Keratinocyte (primary cell): ENCODE measurements around the gene RALGAPA2. TPM values are rescaled to one million over a fixed set of nuclear protein-coding genes. Genes with fewer than 3 reads are reported as not detected.

ENCODE experiments used
- DNase-seq: peaks from one replicate; pipeline ENCODE4 v3.0.0-alpha.2; 2011; ENCODE audit warnings: low read depth, missing footprints, low spot score
- FAIRE-seq: peaks from 2 replicates; lab custom pipeline; 2011; peaks lifted over from hg19 to GRCh38; lab: Jason Lieb, UNC
- H2AFZ ChIP-seq: 2 replicates; pipeline ENCODE4 v1.6.0; 2012; ENCODE audit warnings: low read length, control low read depth, inconsistent platforms; ENCODE audit not compliant: control insufficient read depth
- H3K27ac ChIP-seq: 2 replicates; pipeline ENCODE4 v1.5.1; 2011; ENCODE audit warnings: low read length; ENCODE audit not compliant: control insufficient read depth, insufficient read depth
- H3K27me3 ChIP-seq: 3 replicates; pipeline ENCODE4 v1.6.0; 2011; ENCODE audit warnings: low read length; ENCODE audit not compliant: control insufficient read depth, insufficient read depth; ENCODE audit errors: extremely low read depth
- H3K36me3 ChIP-seq, 2 experiments: 2 replicates in 1 of 2; 3 replicates in 1 of 2; pipeline ENCODE4 v1.5.1; 2011; ENCODE audit warnings: low read length in 2 of 2, mild to moderate bottlenecking in 1 of 2; ENCODE audit not compliant: control insufficient read depth in 2 of 2, insufficient read depth in 2 of 2; ENCODE audit errors: extremely low read depth in 1 of 2
- H3K4me1 ChIP-seq: 3 replicates; pipeline ENCODE4 v1.5.1; 2011; ENCODE audit warnings: low read length; ENCODE audit not compliant: control insufficient read depth, insufficient read depth; ENCODE audit errors: extremely low read depth
- H3K4me2 ChIP-seq: 3 replicates; pipeline ENCODE4 v1.6.0; 2011; ENCODE audit warnings: low read depth, low read length; ENCODE audit not compliant: control insufficient read depth, insufficient read depth; ENCODE audit errors: extremely low read depth
- H3K4me3 ChIP-seq, 3 experiments: fragments of 200-600 bp in 1 of 3; sonication (generic) in 1 of 3; 2 replicates in 2 of 3; 3 replicates in 1 of 3; pipeline ENCODE4 v1.5.1; 2011 to 2016; ENCODE audit warnings: low read length in 3 of 3, mild to moderate bottlenecking in 3 of 3, control low read depth in 2 of 3, inconsistent platforms in 1 of 3, low read depth in 1 of 3, mixed read lengths in 1 of 3, mixed run types in 1 of 3, moderate library complexity in 1 of 3; ENCODE audit not compliant: control insufficient read depth in 2 of 3, insufficient read depth in 2 of 3; ENCODE audit errors: extremely low read depth in 1 of 3
- H3K79me2 ChIP-seq: 2 replicates; pipeline ENCODE4 v1.6.0; 2012; ENCODE audit warnings: low read length; ENCODE audit not compliant: control insufficient read depth, insufficient read depth
- H3K9ac ChIP-seq: 3 replicates; pipeline ENCODE4 v1.6.0; 2011; ENCODE audit warnings: low read length; ENCODE audit not compliant: control insufficient read depth, insufficient read depth; ENCODE audit errors: extremely low read depth
- H3K9me1 ChIP-seq: 3 replicates; pipeline ENCODE4 v1.6.0; 2011; ENCODE audit warnings: low read length; ENCODE audit not compliant: control insufficient read depth, insufficient read depth; ENCODE audit errors: extremely low read depth
- H3K9me3 ChIP-seq: 2 replicates; pipeline ENCODE4 v1.5.1; 2012; ENCODE audit warnings: low read depth, low read length; ENCODE audit not compliant: control insufficient read depth
- H4K20me1 ChIP-seq: 3 replicates; pipeline ENCODE4 v1.6.0; 2011; ENCODE audit warnings: low read length; ENCODE audit not compliant: control insufficient read depth, insufficient read depth; ENCODE audit errors: extremely low read depth
- EZH2 ChIP-seq: IDR thresholded peaks from one replicate; pipeline ENCODE4 v1.6.1; 2012; ENCODE audit warnings: inconsistent platforms, mild to moderate bottlenecking, low read length, moderate library complexity
- dilution Hi-C: fragments of 300-500 bp; cut with MboI; formaldehyde crosslinking; loops from one replicate; pipeline ENCODE4 v1.7.0; 2020; ENCODE audit warnings: low sequenced_read_pairs; ENCODE audit not compliant: extremely low pct_ligation_motif_present
- polyA plus RNA-seq, 5 experiments: library from polyadenylated mRNA; depleted of rRNA in 3 of 5; stranded (reverse) in 3 of 5; stranded (forward) in 1 of 5; unstranded in 1 of 5; fragments of >200 nt; gene quantifications; 1 replicate in 1 of 5; 2 replicates in 3 of 5; 3 replicates in 1 of 5; pipeline versions ENCODE4 v1.2.1 to v1.2.3, GENCODE V29; 2011 to 2012; ENCODE audit warnings: missing spikeins in 2 of 5, low read depth in 1 of 5, low replicate concordance in 1 of 5
- TF ChIP-seq, protein P1 (sequence below), 3 experiments: IDR thresholded peaks in 1 of 3; conservative IDR thresholded peaks in 1 of 3; optimal IDR thresholded peaks in 1 of 3; 2 replicates in 2 of 3; 3 replicates in 1 of 3; pipeline versions ENCODE3 to v1.5.1; 2011; ENCODE audit warnings: low read length in 3 of 3, mild to moderate bottlenecking in 3 of 3, moderate library complexity in 2 of 3, control low read depth in 1 of 3, inconsistent platforms in 1 of 3; ENCODE audit not compliant: insufficient read depth in 2 of 3; ENCODE audit errors: extremely low read depth in 1 of 3

RALGAPA2 gene
- polyA plus RNA-seq, 1 donor (not counting 4 experiments of a cell fraction or from before 2014, with no cell fraction given): 3.2 TPM

DNA sequence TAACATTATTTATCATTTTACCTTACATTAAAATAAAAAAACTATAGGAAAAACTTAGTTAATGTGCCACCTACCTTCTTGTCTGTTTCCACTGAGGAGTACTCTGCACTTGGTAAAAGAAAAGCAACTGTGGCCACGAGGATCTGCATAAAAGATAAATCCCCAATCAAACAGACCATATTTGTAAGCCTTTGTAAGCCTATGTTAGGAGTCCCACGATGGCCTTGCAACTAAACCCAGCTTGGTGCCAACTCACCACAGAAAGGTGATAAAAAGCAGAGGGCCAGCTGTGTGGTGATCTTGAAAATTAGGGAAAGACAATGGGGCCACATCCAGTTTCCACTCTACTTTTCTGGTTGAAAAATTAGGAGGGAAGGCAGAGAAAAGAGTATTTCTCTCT is 187.7 kb downstream of the RALGAPA2 start:
- H3K9ac ChIP-seq: no peak overlapping the region
- H2AFZ ChIP-seq: no peak overlapping the region
- no peaks in the 10 kb centered on the region for H3K9me1 ChIP-seq
- H3K27ac ChIP-seq: no peak overlapping the region
- no peaks in the 10 kb centered on the region for H3K79me2 ChIP-seq
- no peak overlapping the region for H3K4me2 ChIP-seq
- peaks cover 0 to 2% of the 10 kb centered on the region in 2 experiments for H3K36me3 ChIP-seq
- no peaks in the 10 kb centered on the region for H4K20me1 ChIP-seq
- dilution Hi-C loops: no loop called here
- no peaks in the 10 kb centered on the region for H3K27me3 ChIP-seq
- TF ChIP-seq EZH2: no peak
- TF ChIP-seq, protein P1, sequence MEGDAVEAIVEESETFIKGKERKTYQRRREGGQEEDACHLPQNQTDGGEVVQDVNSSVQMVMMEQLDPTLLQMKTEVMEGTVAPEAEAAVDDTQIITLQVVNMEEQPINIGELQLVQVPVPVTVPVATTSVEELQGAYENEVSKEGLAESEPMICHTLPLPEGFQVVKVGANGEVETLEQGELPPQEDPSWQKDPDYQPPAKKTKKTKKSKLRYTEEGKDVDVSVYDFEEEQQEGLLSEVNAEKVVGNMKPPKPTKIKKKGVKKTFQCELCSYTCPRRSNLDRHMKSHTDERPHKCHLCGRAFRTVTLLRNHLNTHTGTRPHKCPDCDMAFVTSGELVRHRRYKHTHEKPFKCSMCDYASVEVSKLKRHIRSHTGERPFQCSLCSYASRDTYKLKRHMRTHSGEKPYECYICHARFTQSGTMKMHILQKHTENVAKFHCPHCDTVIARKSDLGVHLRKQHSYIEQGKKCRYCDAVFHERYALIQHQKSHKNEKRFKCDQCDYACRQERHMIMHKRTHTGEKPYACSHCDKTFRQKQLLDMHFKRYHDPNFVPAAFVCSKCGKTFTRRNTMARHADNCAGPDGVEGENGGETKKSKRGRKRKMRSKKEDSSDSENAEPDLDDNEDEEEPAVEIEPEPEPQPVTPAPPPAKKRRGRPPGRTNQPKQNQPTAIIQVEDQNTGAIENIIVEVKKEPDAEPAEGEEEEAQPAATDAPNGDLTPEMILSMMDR (optimal IDR thresholded peaks at IDR 0.05 in 1 of 3, IDR thresholded peaks at IDR 0.05 in 1 of 3, conservative IDR thresholded peaks at IDR 0.05 in 1 of 3; ENCODE audit: extremely low read depth in 1 of 3, insufficient read depth in 2 of 3, low read length in 3 of 3): no peak
- no peak overlapping the region for H3K4me3 ChIP-seq
- H3K4me1 ChIP-seq: peaks cover 12% of the 10 kb centered on the region
- FAIRE-seq: no peak
- no peaks in the 10 kb centered on the region for H3K9me3 ChIP-seq
- DNase-seq: no peak

DNA sequence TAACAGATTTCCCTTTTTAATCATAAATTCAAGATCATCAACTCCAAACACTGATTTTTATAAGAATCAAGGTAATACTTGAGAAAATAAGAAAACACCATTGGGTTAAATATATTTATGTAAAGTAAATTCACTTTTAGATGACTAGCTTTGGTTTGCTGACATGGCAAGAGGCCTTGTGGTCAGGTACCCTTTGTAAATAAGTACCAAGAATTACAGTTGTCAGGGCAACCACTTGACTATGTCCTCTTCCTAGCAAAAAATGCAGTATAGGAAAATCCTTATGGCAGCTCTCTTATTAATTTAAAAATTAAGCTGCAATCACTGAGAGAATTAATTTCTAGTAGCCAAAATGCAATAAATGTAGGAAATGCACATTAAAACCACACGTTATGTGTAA is 190.7 kb downstream of the RALGAPA2 start:
- Histone ChIP-seq H2AFZ (no peak overlapping the region), H3K9me3 (no peaks in the 10 kb centered on the region), H3K27me3 (no peaks in the 10 kb centered on the region), H3K36me3 (no peaks in the 10 kb centered on the region), H3K4me1 (peaks cover 12% of the 10 kb centered on the region), H3K4me2 (no peak overlapping the region), H3K27ac (no peak overlapping the region), H3K9ac (no peak overlapping the region), H4K20me1 (no peaks in the 10 kb centered on the region), H3K79me2 (no peaks in the 10 kb centered on the region), H3K4me3 (no peak overlapping the region), H3K9me1 (no peaks in the 10 kb centered on the region)
- FAIRE-seq: no peak
- DNase-seq: no peak
- dilution Hi-C loops: no loop called here
- TF ChIP-seq EZH2: no peak
- TF ChIP-seq, protein P1 (optimal IDR thresholded peaks at IDR 0.05 in 1 of 3, IDR thresholded peaks at IDR 0.05 in 1 of 3, conservative IDR thresholded peaks at IDR 0.05 in 1 of 3; ENCODE audit: extremely low read depth in 1 of 3, insufficient read depth in 2 of 3, low read length in 3 of 3): no peak
